Amniotic epithelial cell (primary cell): ENCODE results near the gene CCND3.
A peak's percentile ranks its signal among the peaks of the same experiment; 100 is the strongest.

Experiments used
- DNase-seq: peaks from one replicate; pipeline ENCODE4 v3.0.0-alpha.2; 2010; ENCODE audit warnings: low read depth

Gene CCND3

DNA sequence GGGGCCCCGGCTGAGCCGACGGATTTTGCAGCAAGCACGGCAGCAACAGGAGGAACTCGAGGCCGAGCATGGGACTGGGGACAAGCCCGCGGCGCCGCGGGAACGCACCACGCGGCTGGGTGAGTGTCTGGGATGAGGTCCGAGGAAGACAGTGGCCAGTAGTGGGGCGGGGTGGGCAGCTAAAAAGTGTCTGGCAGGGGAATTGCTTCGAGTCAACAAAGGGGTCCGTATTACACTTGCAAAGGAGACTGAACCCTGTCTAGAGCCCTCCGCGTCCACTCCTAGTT, 20.0 kb downstream of the CCND3 start:
- DNase-seq = no peak

DNA sequence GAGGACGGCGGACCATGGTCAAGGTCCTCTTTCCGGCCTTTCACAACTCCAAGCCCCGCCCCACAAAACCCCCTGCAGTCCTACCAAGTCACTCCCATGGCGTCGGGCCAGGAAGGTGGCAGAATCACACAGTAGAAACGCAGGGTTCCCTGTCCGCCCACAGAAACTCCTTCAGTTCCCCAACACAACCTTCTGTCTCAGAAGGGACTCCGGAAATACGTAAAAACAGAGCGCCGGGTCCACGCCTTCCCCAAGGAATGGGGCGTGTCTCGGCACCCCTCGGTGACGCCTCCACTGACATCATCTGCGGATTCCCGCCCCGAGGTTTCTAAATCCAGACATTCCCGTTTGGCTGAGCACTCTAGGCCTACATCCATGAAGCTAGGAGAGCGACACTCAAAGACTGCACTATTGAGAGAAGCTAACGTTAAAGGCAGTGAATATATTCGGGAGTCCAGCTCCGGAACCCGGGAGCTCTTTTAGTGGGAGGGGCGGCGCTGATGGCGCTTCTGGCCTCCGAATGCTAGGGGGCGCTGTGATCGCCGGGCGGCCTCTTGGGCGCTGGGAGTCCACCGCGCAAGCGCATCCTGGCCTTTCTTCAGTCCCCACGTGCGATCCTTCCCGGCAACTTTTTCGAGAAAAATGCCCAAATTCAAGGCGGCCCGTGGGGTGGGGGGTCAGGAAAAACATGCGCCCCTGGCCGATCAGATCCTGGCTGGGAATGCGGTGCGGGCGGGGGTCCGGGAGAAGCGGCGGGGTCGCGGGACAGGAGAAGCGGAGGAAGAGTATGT, 20.5 kb downstream of the CCND3 start, which contains the start of the genes BYSL and MED20:
TSS of gene BYSL (plus strand) at position 579 of the 791 bp plus-strand sequence. CDS start at position 643, 64 bp downstream.
TSS of gene MED20 (minus strand) at position 219 of the 791 bp plus-strand sequence. CDS start at position 98, 121 bp downstream.
- DNase-seq = peak; percentile 91

DNA sequence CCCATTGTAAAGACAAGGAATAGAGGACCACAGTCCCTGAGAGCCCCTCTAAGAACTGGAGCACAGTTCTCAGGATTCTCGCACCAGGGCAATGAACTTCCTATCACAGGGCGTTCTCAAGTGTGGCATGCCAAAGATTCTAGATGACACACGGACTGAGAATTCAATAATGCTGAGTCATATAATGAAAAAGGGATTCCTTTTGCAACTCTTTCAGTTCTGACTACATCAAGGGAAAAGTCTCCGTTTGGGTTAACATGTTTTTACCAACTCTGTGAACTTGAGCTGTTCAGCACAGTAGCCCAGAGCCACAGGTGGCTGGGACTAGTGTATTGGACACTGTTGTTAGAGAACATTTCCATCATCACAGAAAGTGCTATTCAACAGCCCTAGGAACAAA, 24.1 kb downstream of the CCND3 start:
- DNase-seq = peak; percentile 92

DNA sequence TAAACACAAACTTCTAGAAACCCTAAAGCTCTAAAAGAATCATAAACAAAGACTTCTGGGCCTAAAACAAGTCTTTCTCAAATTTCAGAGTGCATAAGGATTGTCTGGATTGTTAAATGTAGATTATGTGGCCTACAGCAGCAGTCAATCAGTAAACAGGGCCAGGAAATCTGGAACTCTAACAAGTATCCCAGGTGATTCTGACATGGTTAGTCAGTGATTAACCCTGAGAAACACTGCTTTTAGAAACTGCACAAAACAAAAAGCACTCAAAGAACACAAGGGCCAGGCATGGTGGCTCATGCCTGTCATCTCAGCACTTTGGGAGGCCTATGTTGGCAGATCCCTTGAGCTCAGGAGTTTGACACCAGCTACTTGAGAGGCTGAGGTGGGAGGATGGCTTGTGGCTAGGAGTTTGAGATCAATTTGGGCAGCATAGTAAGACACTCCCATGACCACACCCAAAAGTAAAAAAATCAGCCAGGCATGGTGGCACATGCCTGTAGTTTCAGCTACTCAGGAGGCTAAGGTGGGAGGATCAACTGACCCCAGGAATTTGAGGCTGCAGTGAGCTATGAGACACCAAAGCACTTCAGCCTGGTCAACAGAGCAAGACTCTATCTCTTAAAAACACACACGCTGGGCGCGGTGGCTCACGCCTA, 26.6 kb downstream of the CCND3 start:
- no peak for DNase-seq

DNA sequence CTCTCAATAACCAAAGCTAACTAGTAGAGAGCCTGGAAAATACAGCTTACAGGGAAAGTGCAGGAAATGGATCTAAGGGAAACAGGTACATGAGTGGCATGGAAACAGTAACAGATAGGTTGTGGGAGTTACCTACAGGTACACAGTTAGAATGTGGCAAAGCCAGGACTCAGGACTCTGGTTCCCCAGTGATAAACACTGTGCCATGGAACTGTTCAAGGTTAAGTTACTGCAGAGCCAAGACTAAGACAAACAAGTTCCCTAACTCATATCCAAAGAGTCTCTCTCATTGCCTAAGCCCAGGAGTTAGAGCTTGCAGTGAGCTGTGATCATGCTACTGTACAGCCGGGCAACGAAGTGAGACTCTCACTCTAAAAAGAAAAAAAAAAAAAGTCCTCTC, 27.3 kb downstream of the CCND3 start:
- no peak for DNase-seq

DNA sequence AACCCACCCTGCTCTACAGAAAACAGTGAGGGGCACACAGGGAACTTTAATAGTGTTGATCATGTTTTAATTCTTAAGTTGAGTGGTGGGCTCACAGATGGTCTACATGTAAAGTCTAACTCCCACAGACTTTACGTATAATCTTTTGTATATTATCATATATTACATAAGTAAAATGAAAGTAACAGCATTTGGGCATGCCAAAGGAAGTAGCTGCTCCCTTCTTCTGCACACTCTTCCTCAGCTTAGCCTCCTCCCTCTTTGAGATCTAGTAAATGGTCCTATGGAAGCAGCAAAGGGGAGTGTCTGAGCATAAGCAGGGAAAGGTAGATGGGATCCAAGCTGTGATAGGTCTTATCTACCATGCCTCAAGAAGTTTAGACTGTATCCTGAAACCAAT, 31.9 kb downstream of the CCND3 start:
- no peak for DNase-seq

DNA sequence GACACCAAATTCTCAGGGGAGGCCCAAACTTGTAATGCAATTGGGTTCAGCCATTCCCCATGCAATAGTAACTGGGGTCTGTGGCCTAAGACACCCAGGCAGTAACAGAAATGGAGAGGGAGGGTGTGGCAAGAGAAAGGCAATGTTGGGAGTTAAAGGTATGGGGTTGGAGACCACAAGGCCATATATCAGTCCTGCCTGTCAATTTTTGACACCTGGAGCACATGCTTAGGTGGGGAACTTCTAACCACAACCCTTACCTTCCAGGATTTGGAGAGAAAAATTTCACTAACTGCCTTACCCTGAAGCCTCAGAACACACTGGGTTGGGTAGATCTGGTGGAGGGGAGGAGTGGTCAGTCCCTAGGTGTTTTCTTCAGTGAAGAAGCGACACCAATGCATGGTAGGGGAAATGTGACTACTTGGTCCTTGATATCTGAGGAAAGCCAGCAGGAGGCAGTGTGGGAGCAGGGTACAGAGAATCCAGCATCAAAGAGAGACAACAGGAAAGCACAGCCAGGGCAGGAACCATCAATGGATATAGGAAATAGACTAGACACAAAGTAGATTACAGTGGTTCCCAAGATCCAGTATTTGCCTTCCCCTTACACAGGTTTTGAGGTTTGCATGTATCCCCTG, 39.6 kb downstream of the CCND3 start:
- peak; percentile 49 for DNase-seq

DNA sequence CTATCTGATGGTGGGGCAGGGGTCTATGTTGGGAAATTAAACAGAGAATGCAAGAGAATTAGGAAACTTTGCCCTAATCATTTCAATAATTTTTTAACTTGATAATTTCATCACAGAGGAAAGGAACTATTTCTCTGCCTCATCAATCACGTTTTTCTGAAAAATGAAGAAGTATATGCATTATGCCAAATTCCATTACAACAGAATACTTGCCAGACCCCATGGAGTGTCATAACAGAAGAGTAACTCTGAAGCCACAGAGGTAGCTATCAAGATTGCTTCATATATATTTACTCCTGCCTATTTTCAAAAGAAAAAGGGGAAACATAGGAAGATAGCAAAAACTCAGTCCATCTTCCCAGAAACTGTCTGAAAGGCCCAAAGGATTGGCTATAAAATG, 40.7 kb downstream of the CCND3 start:
- DNase-seq = no peak

DNA sequence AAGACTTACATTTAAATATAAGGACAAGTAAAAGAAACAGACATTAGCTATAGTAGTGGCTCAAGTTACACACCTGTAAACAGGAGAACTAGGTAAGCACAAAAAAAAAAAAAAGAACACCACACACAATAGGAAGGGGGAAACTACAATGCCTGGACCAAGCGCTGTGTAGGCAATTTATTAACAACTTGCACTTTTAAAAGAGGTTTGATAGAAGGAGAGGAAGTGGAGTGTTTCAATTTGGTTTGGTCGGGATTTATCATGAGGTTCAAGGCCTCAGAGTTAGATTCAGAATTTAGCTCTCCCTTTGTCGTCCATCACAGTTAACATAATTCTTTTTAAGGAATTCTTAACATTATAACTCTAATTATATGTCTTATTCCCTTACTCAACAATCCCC, 45.3 kb downstream of the CCND3 start:
- DNase-seq = no peak

DNA sequence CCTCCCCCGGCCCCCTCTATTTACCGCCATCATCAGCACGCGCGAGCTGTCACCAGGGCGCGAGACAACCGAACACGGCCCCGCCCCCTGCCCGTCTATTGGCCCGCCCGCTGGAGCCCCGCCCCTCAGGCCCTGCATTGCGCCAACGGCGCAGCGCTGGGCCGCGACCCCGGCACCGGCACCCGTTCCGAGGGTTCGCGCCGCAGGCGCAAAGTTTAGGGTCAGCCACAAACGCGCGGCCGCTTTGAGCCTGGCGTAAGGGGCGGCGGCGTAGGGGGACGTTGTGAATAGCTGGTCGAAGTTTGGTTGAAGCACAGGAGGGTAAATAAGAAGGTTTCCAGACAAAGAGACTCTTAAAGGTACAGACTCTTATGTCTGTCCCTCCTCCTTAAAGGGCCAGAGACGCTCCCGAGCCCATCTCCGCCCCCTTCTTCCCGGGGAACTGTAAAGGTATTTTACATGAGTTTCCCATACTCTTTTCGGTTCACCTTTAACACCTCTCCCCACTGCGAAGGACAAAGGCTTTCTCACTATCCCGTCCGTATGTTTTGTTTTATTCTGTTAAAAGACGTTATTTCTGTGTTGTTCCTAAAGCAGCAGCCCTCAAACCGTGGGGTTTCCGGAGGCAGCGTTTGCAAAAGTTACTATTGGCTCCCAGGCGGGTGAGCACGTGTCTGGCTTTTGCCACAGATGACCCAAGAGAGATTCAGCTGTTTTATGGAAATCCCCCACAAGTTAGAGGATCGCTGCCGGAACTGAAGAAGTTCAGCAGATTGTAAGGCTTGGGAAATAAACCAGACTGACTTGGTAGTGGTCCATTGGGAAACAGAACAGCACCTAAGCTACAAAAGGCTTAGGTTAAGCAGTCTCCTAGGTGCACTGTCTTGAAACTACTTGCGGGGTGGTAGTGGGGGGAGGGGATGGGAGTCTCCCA, 46.0 kb downstream of the CCND3 start, which contains the start of gene USP49:
TSS of gene USP49 (minus strand) at position 76 of the 934 bp plus-strand sequence. CDS start 88,392 bp downstream, outside the sequence.
- peak; percentile 95 for DNase-seq

DNA sequence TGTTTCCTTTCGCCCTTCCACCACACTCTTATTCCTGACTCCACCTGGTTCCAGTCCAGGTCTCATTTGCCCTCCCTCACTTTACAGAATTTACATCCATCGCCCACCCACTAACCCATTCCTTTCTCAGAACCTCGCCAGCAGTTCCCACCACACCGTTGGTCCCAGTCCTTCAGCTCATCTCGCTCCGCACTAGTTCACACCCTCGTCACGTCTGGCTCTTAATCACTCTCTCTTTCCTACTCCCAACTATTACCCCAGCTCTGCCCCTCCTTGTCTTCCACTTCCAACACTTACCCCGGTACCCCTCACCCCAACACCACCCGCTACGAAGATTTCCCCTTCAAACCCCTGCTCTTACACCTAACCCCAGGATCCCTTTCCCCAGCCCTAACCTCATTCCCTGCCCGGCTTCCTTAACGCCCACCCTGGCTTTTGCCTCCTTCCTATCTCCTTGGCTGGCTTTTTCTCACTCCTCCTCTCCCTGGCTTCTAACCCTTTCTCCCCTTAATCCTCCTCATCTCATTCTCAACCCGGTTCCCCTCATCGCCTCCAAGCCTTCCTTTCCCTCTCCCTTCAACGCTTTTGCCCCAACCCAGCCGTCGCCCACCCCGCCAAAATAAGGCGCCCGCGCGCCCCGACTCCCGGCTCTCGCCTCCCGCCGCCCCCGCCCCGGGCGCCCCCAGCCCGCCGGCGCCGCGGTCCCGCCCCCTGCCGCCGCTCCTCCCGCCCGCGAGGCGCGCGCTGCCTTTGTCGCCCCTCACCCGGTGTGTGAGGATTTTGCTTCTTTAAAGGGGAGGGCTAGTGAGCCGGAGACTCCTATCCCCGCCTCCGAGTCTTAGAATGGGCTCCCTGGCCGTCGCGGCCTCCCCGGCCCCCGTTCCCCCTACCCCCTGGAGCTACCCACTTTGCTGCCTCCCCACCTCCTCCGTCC, 47.0 kb downstream of the CCND3 start:
- DNase-seq = no peak

DNA sequence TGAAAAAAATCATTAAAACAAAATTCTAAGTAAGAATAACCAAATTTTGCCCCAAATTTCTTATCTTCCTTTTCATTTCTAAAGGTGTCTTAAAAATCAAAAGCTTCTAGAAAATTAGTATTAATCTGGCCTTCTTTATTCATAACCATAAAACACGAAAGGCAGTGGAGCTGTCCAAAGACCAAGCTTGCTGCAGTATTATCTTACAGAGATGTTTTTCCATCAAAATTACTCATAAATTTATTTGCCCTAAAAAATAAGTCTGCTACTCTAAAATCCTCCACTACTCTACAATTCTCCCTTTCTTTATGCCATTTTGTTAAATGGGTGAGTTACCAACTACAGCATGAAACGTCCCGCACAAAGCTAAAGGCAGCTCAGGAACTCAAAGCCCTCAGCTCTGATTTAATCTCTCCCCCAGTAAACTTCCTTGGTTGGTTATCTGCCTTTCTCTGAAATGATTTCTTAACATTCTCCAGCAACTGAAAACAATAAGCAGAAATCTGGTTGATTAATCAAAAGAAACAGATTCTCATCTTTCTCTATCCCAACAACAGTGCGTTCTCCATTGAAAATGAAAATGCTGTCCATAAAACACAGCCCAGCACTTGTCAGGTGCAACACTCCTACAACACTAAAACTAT, 48.6 kb downstream of the CCND3 start:
- no peak for DNase-seq

DNA sequence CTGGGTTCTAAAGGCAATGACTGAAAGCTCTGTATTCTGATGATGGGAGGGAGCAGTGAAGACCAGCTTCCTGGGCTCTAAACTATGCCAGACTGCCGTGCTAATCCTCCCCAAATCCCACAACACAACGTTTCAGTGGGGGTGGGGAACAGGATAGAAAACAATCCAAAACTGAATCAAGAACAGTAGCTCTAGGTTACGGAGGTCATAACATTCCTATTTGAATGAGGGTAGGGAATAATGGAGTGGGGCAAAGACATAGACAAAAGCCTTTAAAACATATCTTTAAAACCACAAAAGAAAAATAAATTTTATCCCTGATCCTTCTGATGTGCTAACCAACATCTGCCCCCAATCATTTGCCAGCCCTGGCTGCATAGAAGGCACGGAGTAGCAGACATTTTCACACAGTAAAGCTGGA, 54.3 kb downstream of the CCND3 start:
- DNase-seq = no peak

DNA sequence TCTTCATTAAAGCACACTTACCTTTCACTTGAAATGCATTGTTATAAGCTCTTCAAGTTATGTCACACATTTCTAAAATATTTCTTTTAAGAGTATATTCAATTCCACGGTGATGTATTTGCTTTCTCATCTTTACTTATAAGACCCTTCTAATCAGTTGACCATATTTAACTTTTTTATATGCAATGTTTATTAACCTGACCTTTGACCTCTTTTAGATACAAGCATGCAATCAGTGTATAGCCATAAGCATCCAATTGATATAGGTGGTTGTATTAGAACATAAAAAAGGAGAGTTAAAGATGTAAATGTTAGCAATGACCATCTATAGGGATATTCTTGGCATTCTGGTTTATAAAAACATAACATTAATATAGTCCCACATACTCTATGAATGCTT, 55.7 kb downstream of the CCND3 start:
- DNase-seq = no peak

DNA sequence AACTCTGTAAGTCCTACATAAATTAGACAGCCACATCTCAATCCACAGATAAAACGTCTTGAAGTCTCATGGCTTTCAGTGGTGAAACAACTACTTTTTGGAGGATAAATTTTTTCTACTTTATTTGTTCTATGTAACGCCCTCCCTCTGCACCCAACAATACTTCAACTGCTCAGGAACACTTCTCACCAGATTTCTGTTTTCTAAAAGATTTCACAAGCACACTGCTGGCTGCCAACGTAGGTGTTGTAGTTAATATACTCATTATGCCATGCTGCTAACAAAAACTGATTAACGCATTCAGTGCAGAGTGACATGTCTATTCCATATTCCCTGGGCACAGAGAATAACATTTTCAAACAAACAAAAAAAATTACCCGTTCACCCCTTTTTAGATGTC, 56.7 kb downstream of the CCND3 start:
- no peak for DNase-seq
